ENCODE data around the gene ACOT6. TPM values are rescaled to one million over a fixed set of nuclear protein-coding genes. Genes with fewer than 3 reads are reported as not detected.

Gene ACOT6
- total and polyA plus RNA-seq, 9 of the 15 experiments (the other 6 are each of a cell fraction or from before 2014, with no cell fraction given) = not detected

- intact Hi-C loops (cut with micrococcal nuclease) = no loop called here
- no peak for ATAC-seq
- Histone ChIP-seq H3K4me3 (no peak overlapping the region), H3K27ac (ENCODE audit: extremely low read depth, low read depth, low read length) (no peak overlapping the region), H3K9me3 (replicated peaks; ENCODE audit: control insufficient read depth, insufficient read depth, low read depth, low read length) (no peaks in the 10 kb centered on the region), H4K20me1 (replicated peaks; ENCODE audit: control insufficient read depth, insufficient read depth, low read length) (no peaks in the 10 kb centered on the region), H3K27me3 (ENCODE audit: control insufficient read depth in 2 of 2, insufficient read depth in 2 of 2, low read length in 2 of 2) (no peaks in the 10 kb centered on the region), H3K4me2 (ENCODE audit: insufficient read depth, low read length) (no peak overlapping the region), H3K9me1 (ENCODE audit: control insufficient read depth, insufficient read depth, low read length) (no peaks in the 10 kb centered on the region), H3K4me1 (replicated peaks in 1 of 2; ENCODE audit: control insufficient read depth in 2 of 2, insufficient read depth in 2 of 2, low read length in 2 of 2) (peaks cover 0 to 8% of the 10 kb centered on the region in 2 experiments; a peak in 3 of 5 replicates), H3K9ac (ENCODE audit: insufficient read depth in 1 of 2, low read depth in 2 of 2, low read length in 2 of 2) (no peak overlapping the region), H3K36me3 (ENCODE audit: control insufficient read depth, insufficient read depth, low read length) (no peaks in the 10 kb centered on the region), H3K79me2 (ENCODE audit: control insufficient read depth, insufficient read depth, low read length) (no peaks in the 10 kb centered on the region), H2AFZ (ENCODE audit: low read depth, low read length) (no peak overlapping the region)
- no TSS peak for BruUV-seq (replicated peaks)
- ChIA-PET POLR2A (interaction anchor here (0.6 to 0.8 kb wide), 3 partner anchors 12 to 60 kb away, joined by 3 read pairs; no protein-coding TSS in a partner anchor), CTCF (ENCODE audit: low intra/inter-chr PET ratio) (no interaction called here)
- WGBS (ENCODE audit: insufficient coverage, low coverage, missing lambda C conversion rate) = 29% methylated on average over 1 of the region's 1 CpG
- no peak for FAIRE-seq
- in situ Hi-C loops (cut with MboI) = loop anchor here (5.0 kb wide), 1 partner anchor 113 kb away; no protein-coding TSS in a partner anchor
- DNase-seq (ENCODE audit: extremely low read depth in 1 of 4, low spot score in 3 of 4) = no peak
- TF ChIP-seq NFE2 (IDR thresholded peaks at IDR 0.05; ENCODE audit: low read depth) = no peak
- TF ChIP-seq EP400 (IDR thresholded peaks at IDR 0.05) = no peak
- no peak for TF ChIP-seq MITF (IDR thresholded peaks at IDR 0.05)
- TF ChIP-seq ZNF263 (CRISPR knock-in tag; IDR thresholded peaks at IDR 0.05; ENCODE audit: borderline replicate concordance) = no peak
- no peak for TF ChIP-seq SMARCA4 (IDR thresholded peaks at IDR 0.05)
- no peak for TF ChIP-seq ZSCAN29 (IDR thresholded peaks at IDR 0.05)
- TF ChIP-seq CBX8 (IDR thresholded peaks at IDR 0.05; ENCODE audit: borderline replicate concordance, extremely low read depth, low read depth, low read length, poor library complexity, severe bottlenecking) = no peak
- no peak for TF ChIP-seq CBX1 (IDR thresholded peaks at IDR 0.05; ENCODE audit: low read depth)
- TF ChIP-seq CHAMP1 (IDR thresholded peaks at IDR 0.05) = no peak
- TF ChIP-seq ELK3 (CRISPR knock-in tag; IDR thresholded peaks at IDR 0.05) = no peak
- no peak for TF ChIP-seq ATF7 (IDR thresholded peaks at IDR 0.05)
- TF ChIP-seq CEBPZ (IDR thresholded peaks at IDR 0.05; ENCODE audit: borderline replicate concordance, low read depth, low read length) = no peak
- TF ChIP-seq SIRT6 (IDR thresholded peaks at IDR 0.05; ENCODE audit: low read depth, low read length) = no peak
- no peak for TF ChIP-seq KLF6 (CRISPR knock-in tag; IDR thresholded peaks at IDR 0.05; ENCODE audit: borderline replicate concordance)
- no peak for TF ChIP-seq KAT8 (IDR thresholded peaks at IDR 0.05; ENCODE audit: low read depth)
- no peak for TF ChIP-seq ZFP1 (CRISPR knock-in tag; IDR thresholded peaks at IDR 0.05)
These were observed 13.4 kb downstream of the ACOT6 start for GRCh38 chr14:73625706-73626105.
